HCT116 (cell line): Measurements from ENCODE around the gene UMPS. TPM values are rescaled to one million over a fixed set of nuclear protein-coding genes. Genes with fewer than 3 reads are reported as not detected.

ENCODE experiments used
- ATAC-seq: fragments of 200-7000 bp; cut with Tn5 transposase; 2 replicates; pipeline ENCODE4 v1.9.1; 2020; ENCODE audit warnings: mild to moderate bottlenecking, moderate library complexity
- BruUV-seq: library from RNA; stranded (reverse); fragments of 400-500 nt; replicated peaks from 2 replicates; lab custom pipeline; 2021; lab: Mats Ljungman, UMichigan
- CTCF ChIA-PET: fragments of 300-600 bp; sonication (Branson Sonifier 250); formaldehyde crosslinking; loops from one replicate; lab custom pipeline; 2021; ENCODE audit warnings: antibody characterized with exemption; lab: Charles Lee
- POLR2A ChIA-PET: fragments of 300-600, 350-600 bp; sonication (Branson Sonifier 250); formaldehyde crosslinking; loops from one replicate; lab custom pipeline; 2021; ENCODE audit warnings: antibody characterized with exemption; lab: Charles Lee
- RAD21 ChIA-PET, 2 experiments: fragments of 300-600 bp; sonication (Branson Sonifier 250); formaldehyde crosslinking; loops; one replicate each; lab custom pipeline; 2023; ENCODE audit warnings: low total read pairs in 2 of 2; ENCODE audit not compliant: uncharacterized antibody in 2 of 2, unreplicated experiment in 2 of 2, low non-redundant PET in 1 of 2; lab: Charles Lee
- DNase-seq: peaks from one replicate; pipeline ENCODE4 v3.0.0-alpha.2; 2010; ENCODE audit warnings: low read depth, low spot score
- H2AFZ ChIP-seq: fragments of 200-600 bp; shearing (Covaris generic), sonication (generic); 2 replicates; pipeline ENCODE4 v1.6.1; 2017; ENCODE audit warnings: low read depth, mixed run types, mixed read lengths, antibody characterized with exemption, low read length; ENCODE audit not compliant: poor library complexity, severe bottlenecking
- H3K27ac ChIP-seq: 2 replicates; pipeline ENCODE4 v1.5.1; 2012; ENCODE audit warnings: low read depth, low read length
- H3K27me3 ChIP-seq: fragments of 200-600 bp; sonication (generic); 2 replicates; pipeline ENCODE4 v1.6.1; 2016; ENCODE audit warnings: mixed run types, low read length, mixed read lengths; ENCODE audit not compliant: insufficient read depth
- H3K36me3 ChIP-seq, 2 experiments: fragments of 200-500 bp in 1 of 2; fragments of 200-600 bp in 1 of 2; sonication (Bioruptor generic) in 1 of 2; sonication (generic) in 1 of 2; 2 replicates each; pipeline versions ENCODE4 v1.5.1 to v1.6.1; 2014 to 2016; ENCODE audit warnings: low read length in 2 of 2, inconsistent platforms in 1 of 2, mixed read lengths in 1 of 2, mixed run types in 1 of 2; ENCODE audit not compliant: insufficient read depth in 2 of 2, control insufficient read depth in 1 of 2
- H3K4me1 ChIP-seq, 2 experiments: fragments of 200-600 bp in 1 of 2; sonication (generic) in 1 of 2; 2 replicates each; pipeline versions ENCODE4 v1.5.1 to v1.6.1; 2012 to 2017; ENCODE audit warnings: low read length in 2 of 2, inconsistent platforms in 1 of 2, mild to moderate bottlenecking in 1 of 2, mixed read lengths in 1 of 2, mixed run types in 1 of 2, moderate library complexity in 1 of 2; ENCODE audit not compliant: insufficient read depth in 2 of 2, control insufficient read depth in 1 of 2
- H3K4me2 ChIP-seq: fragments of 200-600 bp; sonication (generic); 2 replicates; pipeline ENCODE4 v1.6.1; 2017; ENCODE audit warnings: mixed run types, low read length, mixed read lengths
- H3K4me3 ChIP-seq, 2 experiments: fragments of 200-600 bp in 1 of 2; sonication (generic) in 1 of 2; replicated peaks in 1 of 2; 2 replicates each; pipeline ENCODE4 v1.5.1; 2011 to 2016; ENCODE audit warnings: low read length in 2 of 2, control low read depth in 1 of 2, low read depth in 1 of 2, mild to moderate bottlenecking in 1 of 2, mixed read lengths in 1 of 2, mixed run types in 1 of 2
- H3K79me2 ChIP-seq: fragments of 200-600 bp; sonication (generic); 2 replicates; pipeline ENCODE4 v1.6.1; 2017; ENCODE audit warnings: mild to moderate bottlenecking, mixed run types, low read length, moderate library complexity, mixed read lengths; ENCODE audit not compliant: insufficient read depth
- H3K9ac ChIP-seq: fragments of 200-600 bp; sonication (generic); 2 replicates; pipeline ENCODE4 v1.6.1; 2016; ENCODE audit warnings: low read length, mixed read lengths
- H3K9me2 ChIP-seq: fragments of 200-600 bp; sonication (generic), shearing (Covaris generic); 2 replicates; pipeline ENCODE4 v1.6.1; 2017; ENCODE audit warnings: mixed run types, mild to moderate bottlenecking, moderate library complexity; ENCODE audit not compliant: insufficient read depth
- H3K9me3 ChIP-seq, 2 experiments: fragments of 200-500 bp in 1 of 2; fragments of 200-600 bp in 1 of 2; sonication (Bioruptor generic) in 1 of 2; sonication (generic) in 1 of 2; 2 replicates each; pipeline ENCODE4 v1.6.1; 2014 to 2017; ENCODE audit warnings: low read length in 2 of 2, mixed read lengths in 2 of 2, inconsistent platforms in 1 of 2, low read depth in 1 of 2, mild to moderate bottlenecking in 1 of 2, mixed run types in 1 of 2, moderate library complexity in 1 of 2; ENCODE audit not compliant: control insufficient read depth in 1 of 2, insufficient read depth in 1 of 2
- H4K20me1 ChIP-seq: fragments of 200-600 bp; sonication (generic), shearing (Covaris generic); 2 replicates; pipeline ENCODE4 v1.6.1; 2017; ENCODE audit warnings: mixed run types, mild to moderate bottlenecking, moderate library complexity; ENCODE audit not compliant: insufficient read depth
- ATF3 ChIP-seq: IDR thresholded peaks from 2 replicates; pipeline ENCODE4 v1.6.1; 2012
- CEBPB ChIP-seq: IDR thresholded peaks from 2 replicates; pipeline ENCODE4 v1.6.1; 2012; ENCODE audit warnings: low read depth
- CTCF ChIP-seq, 3 experiments: fragments of 200-600 bp in 1 of 3; sonication (generic) in 1 of 3; IDR thresholded peaks in 2 of 3; conservative IDR thresholded peaks in 1 of 3; 2 replicates each; pipeline ENCODE4 v1.5.1; 2012 to 2017; ENCODE audit warnings: low read depth in 2 of 3, low read length in 2 of 3, antibody characterized with exemption in 1 of 3, borderline replicate concordance in 1 of 3, control low read depth in 1 of 3, mild to moderate bottlenecking in 1 of 3, mixed read lengths in 1 of 3, mixed run types in 1 of 3, moderate library complexity in 1 of 3; ENCODE audit not compliant: insufficient read depth in 1 of 3
- EGR1 ChIP-seq: IDR thresholded peaks from 2 replicates; pipeline ENCODE4 v1.6.1; 2012; ENCODE audit warnings: low read depth
- ELF1 ChIP-seq: IDR thresholded peaks from 2 replicates; pipeline ENCODE4 v1.6.1; 2012; ENCODE audit warnings: low read depth, borderline replicate concordance
- EZH2phosphoT487 ChIP-seq: fragments of 200-600 bp; IDR thresholded peaks from 2 replicates; pipeline ENCODE4 v1.6.1; 2018; ENCODE audit warnings: antibody characterized with exemption, borderline replicate concordance
- POLR2A ChIP-seq: IDR thresholded peaks from 2 replicates; pipeline ENCODE4 v1.7.0; 2011; ENCODE audit warnings: borderline replicate concordance; ENCODE audit not compliant: insufficient read depth, insufficient read length; ENCODE audit errors: extremely low read depth
- POLR2AphosphoS5 ChIP-seq: IDR thresholded peaks from 2 replicates; pipeline ENCODE4 v1.6.1; 2011; ENCODE audit warnings: mild to moderate bottlenecking, low read depth, low read length, moderate library complexity
- RAD21 ChIP-seq: IDR thresholded peaks from 2 replicates; pipeline ENCODE4 v1.6.1; 2012; ENCODE audit warnings: low read depth, mild to moderate bottlenecking
- SIN3A ChIP-seq: IDR thresholded peaks from 2 replicates; pipeline ENCODE4 v1.6.1; 2012; ENCODE audit warnings: low read depth
- SP1 ChIP-seq: IDR thresholded peaks from 2 replicates; pipeline ENCODE4 v1.6.1; 2012; ENCODE audit warnings: low read depth
- SRF ChIP-seq: IDR thresholded peaks from 2 replicates; pipeline ENCODE4 v1.6.1; 2012; ENCODE audit warnings: low read depth
- TCF7L2 ChIP-seq: IDR thresholded peaks from 2 replicates; pipeline ENCODE4 v1.7.0; 2011; ENCODE audit warnings: borderline replicate concordance, inconsistent platforms; ENCODE audit not compliant: insufficient read depth, insufficient read length; ENCODE audit errors: extremely low read depth
- YY1 ChIP-seq: IDR thresholded peaks from 2 replicates; pipeline ENCODE4 v1.6.1; 2011; ENCODE audit warnings: low read length, low read depth, moderate library complexity, mild to moderate bottlenecking; ENCODE audit not compliant: insufficient replicate concordance; ENCODE audit errors: extremely low read depth
- ZFX ChIP-seq: fragments of 450-650 bp; IDR thresholded peaks from 2 replicates; pipeline ENCODE4 v1.6.1; 2017
- ZNF274 ChIP-seq: fragments of 200-500 bp; sonication (Bioruptor generic); IDR thresholded peaks from 2 replicates; pipeline ENCODE4 v1.6.1; 2014; ENCODE audit warnings: mild to moderate bottlenecking, low read depth, low read length, inconsistent platforms
- intact Hi-C: fragments of 100-400 bp; cut with micrococcal nuclease; formaldehyde crosslinking; loops from 2 replicates; pipeline ENCODE4 v1.10.0; 2022
- total RNA-seq: library from RNA; stranded (reverse); gene quantifications from one replicate; pipeline ENCODE4 v1.2.1, GENCODE V29; 2021; ENCODE audit not compliant: unreplicated experiment
- TF ChIP-seq, protein P1 (sequence below): IDR thresholded peaks from 2 replicates; pipeline ENCODE4 v1.6.1; 2012
- TF ChIP-seq, protein P2 (sequence below): IDR thresholded peaks from 2 replicates; pipeline ENCODE4 v1.6.1; 2011; ENCODE audit warnings: mild to moderate bottlenecking, low read length, moderate library complexity; ENCODE audit not compliant: insufficient replicate concordance; ENCODE audit errors: extremely low read depth

UMPS gene
- total RNA-seq, 1 experiment from 2014 or later: 41.3 TPM

GRCh38 chr3:124765197-124765840 lies 35.1 kb downstream of the UMPS start:
- no peaks in the 10 kb centered on the region for H4K20me1 ChIP-seq
- no peak overlapping the region for H3K9ac ChIP-seq
- no peak for DNase-seq
- H3K4me1 ChIP-seq: peaks cover 0 to 11% of the 10 kb centered on the region in 2 experiments; a peak in 1 of 4 replicates
- H3K27me3 ChIP-seq: no peaks in the 10 kb centered on the region
- H3K9me2 ChIP-seq: no peaks in the 10 kb centered on the region
- H3K4me2 ChIP-seq: no peak overlapping the region
- H3K36me3 ChIP-seq: peaks cover 0 to 3% of the 10 kb centered on the region in 2 experiments; a peak in 1 of 4 replicates
- ChIA-PET CTCF (interaction anchor here (2.7 kb wide), 1 partner anchor 136 kb away, joined by 10 read pairs; no protein-coding TSS in a partner anchor), POLR2A (no interaction called here)
- H3K9me3 ChIP-seq: no peaks in the 10 kb centered on the region
- no peak overlapping the region for H2AFZ ChIP-seq
- TF ChIP-seq CEBPB (no peak), SRF (no peak), RAD21 (no peak), SP1 (no peak), SIN3A (no peak), YY1 (no peak), ZNF274 (no peak), ATF3 (no peak), ZFX (no peak), EGR1 (no peak), POLR2AphosphoS5 (no peak), TCF7L2 (no peak), EZH2phosphoT487 (no peak), ELF1 (no peak), POLR2A (no peak), CTCF (IDR thresholded peaks at IDR 0.05 in 2 of 3, conservative IDR thresholded peaks at IDR 0.05 in 1 of 3; ENCODE audit: borderline replicate concordance in 1 of 3, insufficient read depth in 1 of 3, low read depth in 2 of 3, low read length in 2 of 3) (no peak)
- TF ChIP-seq, protein P1, sequence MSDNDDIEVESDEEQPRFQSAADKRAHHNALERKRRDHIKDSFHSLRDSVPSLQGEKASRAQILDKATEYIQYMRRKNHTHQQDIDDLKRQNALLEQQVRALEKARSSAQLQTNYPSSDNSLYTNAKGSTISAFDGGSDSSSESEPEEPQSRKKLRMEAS: no peak
- TF ChIP-seq, protein P2, sequence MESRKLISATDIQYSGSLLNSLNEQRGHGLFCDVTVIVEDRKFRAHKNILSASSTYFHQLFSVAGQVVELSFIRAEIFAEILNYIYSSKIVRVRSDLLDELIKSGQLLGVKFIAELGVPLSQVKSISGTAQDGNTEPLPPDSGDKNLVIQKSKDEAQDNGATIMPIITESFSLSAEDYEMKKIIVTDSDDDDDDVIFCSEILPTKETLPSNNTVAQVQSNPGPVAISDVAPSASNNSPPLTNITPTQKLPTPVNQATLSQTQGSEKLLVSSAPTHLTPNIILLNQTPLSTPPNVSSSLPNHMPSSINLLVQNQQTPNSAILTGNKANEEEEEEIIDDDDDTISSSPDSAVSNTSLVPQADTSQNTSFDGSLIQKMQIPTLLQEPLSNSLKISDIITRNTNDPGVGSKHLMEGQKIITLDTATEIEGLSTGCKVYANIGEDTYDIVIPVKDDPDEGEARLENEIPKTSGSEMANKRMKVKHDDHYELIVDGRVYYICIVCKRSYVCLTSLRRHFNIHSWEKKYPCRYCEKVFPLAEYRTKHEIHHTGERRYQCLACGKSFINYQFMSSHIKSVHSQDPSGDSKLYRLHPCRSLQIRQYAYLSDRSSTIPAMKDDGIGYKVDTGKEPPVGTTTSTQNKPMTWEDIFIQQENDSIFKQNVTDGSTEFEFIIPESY: no peak
- TF ChIP-seq, all 23 proteins: peak for 0
- Histone ChIP-seq H3K27ac (no peak overlapping the region), H3K4me3 (no peak overlapping the region), H3K79me2 (no peaks in the 10 kb centered on the region)
- no peak for ATAC-seq
- RAD21 ChIA-PET: no interaction called here
- intact Hi-C loops: loop anchor here (10.0 kb wide), 1 partner anchor 201 kb away; no protein-coding TSS in a partner anchor
- no TSS peak for BruUV-seq
